Duodenal mucosa (tissue), 2 donors: ENCODE results near the gene CUX1.

Experiments used
- H3K27ac ChIP-seq: one replicate; pipeline ENCODE4 v1.7.0; 2013; ENCODE audit warnings: low read depth, low read length
- H3K27me3 ChIP-seq, 2 donors: one replicate each; pipeline ENCODE4 v1.7.0; 2013; ENCODE audit warnings: low read length in 2 of 2, control low read depth in 1 of 2; ENCODE audit not compliant: insufficient read depth in 2 of 2, control insufficient read depth in 1 of 2
- H3K36me3 ChIP-seq, 2 donors: one replicate each; pipeline ENCODE4 v1.7.0; 2013; ENCODE audit warnings: low read length in 2 of 2, control low read depth in 1 of 2; ENCODE audit not compliant: insufficient read depth in 2 of 2, control insufficient read depth in 1 of 2
- H3K4me1 ChIP-seq, 2 donors: one replicate each; pipeline ENCODE4 v1.7.0; 2013; ENCODE audit warnings: low read length in 2 of 2, control low read depth in 1 of 2; ENCODE audit not compliant: insufficient read depth in 2 of 2, control insufficient read depth in 1 of 2
- H3K4me3 ChIP-seq, 2 donors: one replicate each; pipeline ENCODE4 v1.7.0; 2013; ENCODE audit warnings: low read length in 2 of 2, low read depth in 1 of 2
- H3K9ac ChIP-seq, 2 donors: one replicate each; pipeline ENCODE4 v1.7.0; 2013; ENCODE audit warnings: low read length in 2 of 2, low read depth in 1 of 2
- H3K9me3 ChIP-seq, 2 donors: one replicate each; pipeline ENCODE4 v1.7.0; 2013; ENCODE audit warnings: low read length in 2 of 2, control low read depth in 1 of 2; ENCODE audit not compliant: control insufficient read depth in 1 of 2

CUX1 gene

GRCh38 chr7:102215711-102216110, 398.3 kb downstream of the CUX1 start:
- no peaks in the 10 kb centered on the region for H3K27me3 ChIP-seq
- no peak overlapping the region for H3K4me3 ChIP-seq
- H3K27ac ChIP-seq: no peak overlapping the region
- H3K9ac ChIP-seq: no peak overlapping the region
- peaks cover 4 to 26% of the 10 kb centered on the region in 2 donors for H3K36me3 ChIP-seq
- no peaks in the 10 kb centered on the region for H3K9me3 ChIP-seq
- H3K4me1 ChIP-seq: no peaks in the 10 kb centered on the region

- Histone ChIP-seq H3K4me3 (no peak overlapping the region), H3K27ac (no peak overlapping the region), H3K9me3 (no peaks in the 10 kb centered on the region), H3K27me3 (no peaks in the 10 kb centered on the region), H3K36me3 (peaks cover 4 to 22% of the 10 kb centered on the region in 2 donors), H3K4me1 (no peaks in the 10 kb centered on the region), H3K9ac (no peak overlapping the region)
Measured at GRCh38 chr7:102216573-102217314, 399.3 kb downstream of the CUX1 start.

DNA sequence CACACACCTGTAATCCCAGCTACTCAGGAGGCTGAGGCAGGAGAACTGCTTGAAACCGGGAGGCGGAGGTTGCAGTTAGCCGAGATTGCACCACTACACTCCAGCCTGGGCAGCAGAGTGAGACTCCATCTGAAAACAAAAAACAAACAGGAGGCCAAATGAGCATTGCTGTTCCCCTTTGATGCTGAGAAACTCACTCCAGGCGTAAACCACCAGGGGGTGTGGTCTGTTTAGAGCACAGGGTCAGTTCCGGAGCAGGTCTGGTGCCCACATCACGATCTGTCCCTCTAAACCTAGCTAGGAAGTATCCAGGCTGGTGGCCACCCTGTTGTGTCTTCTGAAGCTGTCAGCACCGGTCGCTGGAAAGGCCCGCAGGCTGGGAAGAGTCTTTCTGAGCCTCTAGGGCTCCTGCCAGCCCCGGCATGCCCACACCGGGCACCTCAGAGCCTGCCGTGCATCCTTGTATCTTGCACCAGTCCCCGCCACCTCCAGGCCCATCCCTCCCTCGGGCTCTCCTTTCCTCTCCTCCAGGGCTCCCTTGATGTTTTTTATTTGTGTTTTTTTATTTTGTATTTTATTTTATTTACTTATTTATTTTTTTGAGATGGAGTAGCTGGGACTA, 402.9 kb downstream of the CUX1 start:
- H3K9ac ChIP-seq: no peak overlapping the region
- H3K4me1 ChIP-seq: no peaks in the 10 kb centered on the region
- H3K36me3 ChIP-seq: peaks cover 0 to 9% of the 10 kb centered on the region in 2 donors
- no peak overlapping the region for H3K27ac ChIP-seq
- no peaks in the 10 kb centered on the region for H3K27me3 ChIP-seq
- no peaks in the 10 kb centered on the region for H3K9me3 ChIP-seq
- H3K4me3 ChIP-seq: no peak overlapping the region

- Histone ChIP-seq H3K4me3 (no peak overlapping the region), H3K27ac (no peak overlapping the region), H3K27me3 (no peaks in the 10 kb centered on the region), H3K9me3 (no peaks in the 10 kb centered on the region), H3K4me1 (no peaks in the 10 kb centered on the region), H3K36me3 (peaks cover 0 to 4% of the 10 kb centered on the region in 2 donors), H3K9ac (no peak overlapping the region)
Measured at GRCh38 chr7:102220960-102221800, 403.8 kb downstream of the CUX1 start.

GRCh38 chr7:102221961-102222360, 404.5 kb downstream of the CUX1 start:
- no peaks in the 10 kb centered on the region for H3K9me3 ChIP-seq
- no peak overlapping the region for H3K9ac ChIP-seq
- H3K27ac ChIP-seq: no peak overlapping the region
- no peaks in the 10 kb centered on the region for H3K27me3 ChIP-seq
- H3K36me3 ChIP-seq: no peaks in the 10 kb centered on the region
- no peaks in the 10 kb centered on the region for H3K4me1 ChIP-seq
- H3K4me3 ChIP-seq: no peak overlapping the region

- Histone ChIP-seq H3K4me1 (no peaks in the 10 kb centered on the region), H3K36me3 (peaks cover 0 to 5% of the 10 kb centered on the region in 2 donors), H3K4me3 (no peak overlapping the region), H3K9me3 (no peaks in the 10 kb centered on the region), H3K27ac (no peak overlapping the region), H3K9ac (no peak overlapping the region), H3K27me3 (no peaks in the 10 kb centered on the region)
Measured at GRCh38 chr7:102222445-102222844, 405.0 kb downstream of the CUX1 start.

- no peak overlapping the region for H3K9ac ChIP-seq
- H3K9me3 ChIP-seq: no peaks in the 10 kb centered on the region
- peaks cover 0 to 10% of the 10 kb centered on the region in 2 donors for H3K36me3 ChIP-seq
- no peak overlapping the region for H3K27ac ChIP-seq
- no peaks in the 10 kb centered on the region for H3K27me3 ChIP-seq
- H3K4me1 ChIP-seq: no peaks in the 10 kb centered on the region
- H3K4me3 ChIP-seq: no peak overlapping the region
Measured at GRCh38 chr7:102223184-102223583, 405.8 kb downstream of the CUX1 start.

DNA sequence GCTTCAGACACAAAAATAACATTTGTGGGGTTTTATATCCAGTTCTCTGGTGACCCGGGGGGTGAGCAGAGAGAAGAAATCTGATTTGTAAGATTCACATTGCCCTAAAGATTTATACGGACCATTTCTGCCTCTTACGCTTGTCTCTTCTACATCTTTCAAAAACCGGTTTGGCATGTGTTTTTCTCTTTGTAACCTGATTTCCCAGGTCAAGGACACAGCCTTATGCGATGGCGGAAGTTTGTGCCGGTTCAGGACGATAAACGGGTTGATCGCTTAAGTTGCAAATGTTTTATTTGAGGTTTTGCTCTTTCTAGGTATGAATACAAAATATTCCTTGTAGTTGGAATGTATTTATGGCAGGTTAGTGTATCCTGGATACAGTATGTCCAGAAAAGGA, 407.6 kb downstream of the CUX1 start:
- no peaks in the 10 kb centered on the region for H3K9me3 ChIP-seq
- H3K4me1 ChIP-seq: no peaks in the 10 kb centered on the region
- H3K36me3 ChIP-seq: peaks cover 0 to 22% of the 10 kb centered on the region in 2 donors
- no peaks in the 10 kb centered on the region for H3K27me3 ChIP-seq
- no peak overlapping the region for H3K27ac ChIP-seq
- H3K9ac ChIP-seq: no peak overlapping the region
- no peak overlapping the region for H3K4me3 ChIP-seq

DNA sequence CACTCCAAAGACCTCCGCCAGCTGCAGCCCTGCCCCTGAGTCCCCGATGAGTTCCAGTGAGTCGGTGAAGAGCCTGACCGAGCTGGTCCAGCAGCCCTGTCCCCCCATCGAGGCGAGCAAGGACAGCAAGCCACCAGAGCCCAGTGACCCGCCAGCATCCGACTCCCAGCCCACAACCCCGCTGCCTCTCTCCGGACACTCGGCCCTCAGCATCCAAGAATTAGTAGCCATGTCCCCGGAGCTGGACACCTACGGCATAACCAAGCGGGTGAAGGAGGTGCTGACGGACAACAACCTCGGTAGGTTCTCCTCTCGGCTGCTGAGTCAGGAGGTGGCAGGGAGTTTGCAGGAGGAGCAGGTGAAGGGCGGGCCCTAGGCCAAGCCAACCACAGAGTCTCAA, 409.9 kb downstream of the CUX1 start:
- Histone ChIP-seq H3K9me3 (no peaks in the 10 kb centered on the region), H3K36me3 (peaks cover 0 to 25% of the 10 kb centered on the region in 2 donors), H3K4me3 (no peak overlapping the region), H3K27me3 (no peaks in the 10 kb centered on the region), H3K9ac (no peak overlapping the region), H3K4me1 (no peaks in the 10 kb centered on the region), H3K27ac (no peak overlapping the region)

DNA sequence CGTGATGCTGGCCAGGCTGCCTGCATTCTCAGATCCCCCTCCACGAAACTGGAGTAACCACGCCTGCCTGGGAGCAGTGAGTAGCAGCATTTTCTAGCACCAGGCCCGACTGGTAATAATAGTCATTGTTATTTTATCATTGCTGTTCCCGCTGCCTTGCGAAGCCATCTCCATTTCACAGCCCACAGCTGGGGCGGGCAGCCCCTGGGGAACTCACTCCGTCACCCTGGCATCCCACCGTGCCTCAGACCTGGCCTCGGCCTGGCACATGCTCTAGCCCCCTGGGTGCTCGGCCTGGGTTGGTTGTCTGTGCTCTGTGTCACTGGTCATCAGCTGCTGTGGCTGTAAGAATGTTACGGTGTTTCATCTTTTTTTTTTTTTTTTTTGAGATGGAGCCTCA, 411.5 kb downstream of the CUX1 start:
- H3K36me3 ChIP-seq: peaks cover 3 to 30% of the 10 kb centered on the region in 2 donors
- H3K9ac ChIP-seq: no peak overlapping the region
- no peak overlapping the region for H3K4me3 ChIP-seq
- no peaks in the 10 kb centered on the region for H3K27me3 ChIP-seq
- no peaks in the 10 kb centered on the region for H3K4me1 ChIP-seq
- H3K27ac ChIP-seq: no peak overlapping the region
- no peaks in the 10 kb centered on the region for H3K9me3 ChIP-seq
